NCI-H1048 (cell line): ENCODE results near the gene TMEM147.

ENCODE experiments used
- DNase-seq: peaks from one replicate; lab custom pipeline; 2025; lab: John Stamatoyannopoulos, UW

TMEM147 gene

DNA sequence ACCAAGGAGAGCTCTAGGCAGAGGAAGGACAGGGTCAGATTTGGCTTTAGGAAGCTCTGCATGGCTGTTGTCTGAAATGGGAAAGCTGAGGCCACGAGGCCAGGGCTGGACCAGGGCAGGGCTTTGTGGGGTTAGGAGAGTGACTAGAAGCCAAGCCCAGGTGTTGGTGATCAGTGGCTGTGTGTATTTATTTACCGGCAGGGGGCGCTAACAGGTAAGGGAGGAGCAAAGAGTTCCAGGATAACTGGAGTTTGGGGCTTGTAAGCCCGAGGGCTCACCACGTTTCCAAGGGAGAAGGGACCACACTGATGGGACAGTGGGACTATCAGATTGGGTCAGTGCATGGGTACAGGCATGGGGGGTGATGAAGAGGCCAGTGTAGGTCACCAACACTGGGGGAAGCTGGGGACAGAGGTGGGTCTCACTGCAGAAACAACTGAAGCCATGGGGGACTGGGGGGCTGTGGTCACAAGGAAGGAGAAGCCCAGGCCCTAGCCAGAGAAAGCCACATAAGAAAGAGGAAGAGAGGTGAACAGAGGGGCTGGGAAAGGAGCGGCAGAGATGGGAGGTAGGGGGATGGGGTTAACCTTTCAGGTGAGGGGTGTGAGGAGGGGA lies 3.9 kb downstream of the TMEM147 start:
- peak; percentile 46 for DNase-seq

DNA sequence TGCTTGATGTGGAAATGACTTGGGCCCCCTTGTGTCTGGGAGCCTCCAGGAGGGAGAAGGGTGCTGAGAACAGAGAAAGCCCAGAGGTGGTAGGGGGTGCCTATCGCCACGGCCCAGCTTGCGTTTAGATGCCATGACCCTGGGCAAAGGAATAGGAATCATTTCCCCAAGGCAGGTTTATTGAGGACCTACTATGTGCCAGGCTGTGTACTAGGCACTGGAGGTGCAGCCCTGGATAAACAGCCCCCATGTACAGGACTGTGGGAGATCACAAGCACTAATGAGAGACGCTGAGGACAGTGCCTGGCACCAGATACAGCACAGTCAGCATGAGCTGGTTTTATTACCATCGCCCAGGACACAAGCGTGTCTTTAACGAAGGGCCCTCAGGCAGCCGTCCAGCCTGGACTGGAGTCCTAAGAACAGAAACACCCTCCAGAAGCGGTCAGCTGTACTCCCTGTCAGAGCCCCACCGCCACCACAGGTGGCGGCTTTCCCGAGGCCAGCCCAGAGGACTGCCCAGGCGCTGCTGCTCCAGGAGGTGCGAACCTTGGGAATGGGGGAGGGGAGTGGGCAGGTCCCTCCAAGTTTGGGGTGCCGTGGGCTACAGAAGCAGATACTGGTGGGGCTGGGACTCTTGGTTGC lies 4.6 kb downstream of the TMEM147 start:
- DNase-seq, result no peak

DNA sequence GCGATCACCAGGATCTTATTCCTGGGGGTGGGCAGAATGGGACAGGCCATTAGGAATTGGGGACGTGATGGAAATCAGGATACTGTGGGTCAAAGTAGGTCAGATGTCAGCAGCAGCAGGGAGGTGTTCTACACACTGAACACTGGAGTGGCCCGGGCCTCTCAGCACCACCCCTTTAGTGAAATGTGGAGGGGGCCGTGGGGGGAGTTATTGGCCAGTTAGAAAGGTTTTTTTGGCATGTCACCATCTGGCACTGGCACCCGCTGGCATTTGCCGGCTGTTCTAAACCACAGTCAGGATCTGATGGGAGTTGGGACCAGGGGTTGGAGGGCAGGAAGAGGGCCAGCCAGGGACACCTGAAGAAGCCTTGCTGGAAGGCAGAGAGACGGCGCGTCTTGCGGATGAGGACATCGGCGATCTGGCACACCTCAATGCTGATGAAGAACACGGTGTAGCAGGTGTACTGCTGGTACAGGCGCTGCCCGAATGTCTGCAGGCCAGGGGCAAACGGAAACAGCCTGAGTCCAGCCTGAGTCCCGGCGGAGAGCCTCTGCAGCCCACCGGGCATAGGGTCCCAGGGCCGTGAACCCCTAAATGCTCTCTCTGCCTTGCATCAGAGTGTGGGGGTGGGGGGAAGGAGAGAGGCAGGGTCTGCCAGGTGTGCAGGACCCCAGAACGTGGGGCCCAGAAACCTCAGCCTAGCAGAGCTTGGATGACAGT lies 5.8 kb downstream of the TMEM147 start:
- no peak for DNase-seq

DNA sequence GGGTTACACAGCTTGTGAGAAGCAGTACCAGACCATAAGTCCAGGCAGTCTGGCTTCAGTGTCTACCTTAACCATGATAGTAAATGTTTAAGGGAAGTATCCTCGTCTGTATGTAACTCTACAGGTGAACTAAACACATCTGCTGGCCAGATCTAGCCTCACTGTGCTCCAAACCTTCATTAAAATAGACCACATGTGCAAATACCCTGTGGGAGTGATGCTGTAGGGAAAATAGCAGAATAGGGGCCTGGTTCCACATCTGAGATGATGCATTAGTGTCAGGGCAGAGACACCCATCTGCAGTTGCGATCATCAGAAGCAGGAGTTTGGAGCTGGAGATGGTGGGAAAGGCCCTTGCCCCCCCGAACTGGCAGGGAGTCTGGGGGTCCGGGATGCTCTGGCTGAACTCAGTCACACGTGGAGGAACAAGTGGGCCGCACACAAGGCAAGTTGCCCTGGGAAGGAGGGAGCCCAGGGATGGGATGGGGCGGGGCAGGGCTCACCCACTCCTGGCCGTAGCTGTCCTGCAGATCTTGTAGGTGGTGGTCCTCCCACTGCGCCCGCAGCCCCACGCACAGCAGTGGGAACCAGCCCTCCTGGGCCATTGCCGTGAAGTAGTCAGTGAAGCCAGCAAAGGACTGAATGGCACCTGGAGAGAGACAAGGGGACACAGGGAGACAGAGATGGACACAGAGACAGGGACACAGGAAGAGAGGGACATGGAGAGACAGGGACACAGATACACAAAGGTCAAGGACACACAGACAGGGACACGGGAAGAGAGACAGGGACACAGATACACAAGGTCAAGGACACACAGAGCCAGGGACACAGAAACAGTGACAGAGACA lies 7.3 kb downstream of the TMEM147 start:
- no peak for DNase-seq

GRCh38 chr19:35553385-35554000 lies 8.1 kb downstream of the TMEM147 start:
- no peak for DNase-seq

DNA sequence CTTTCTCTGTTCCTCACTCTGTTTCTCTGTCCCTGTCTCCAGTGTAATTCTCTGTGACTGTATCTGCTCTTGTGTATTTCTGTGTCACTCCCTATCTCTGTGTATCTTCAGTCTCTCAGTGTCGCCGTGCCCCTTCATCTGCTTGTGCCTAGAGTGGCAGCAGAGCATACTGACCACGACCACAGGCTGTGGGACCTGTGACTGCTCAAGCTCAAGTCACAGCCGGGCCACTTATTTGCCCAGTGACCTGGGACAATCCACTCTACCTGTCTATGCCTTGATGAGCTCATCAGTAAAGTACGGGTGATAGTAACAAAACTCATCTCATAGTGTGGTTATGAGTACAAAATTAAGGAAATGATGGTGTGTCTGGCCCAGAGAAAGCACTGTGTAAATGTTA lies 8.7 kb downstream of the TMEM147 start:
- DNase-seq, result no peak

- DNase-seq, result no peak
These were observed 10.0 kb downstream of the TMEM147 start for GRCh38 chr19:35555301-35556005.

DNA sequence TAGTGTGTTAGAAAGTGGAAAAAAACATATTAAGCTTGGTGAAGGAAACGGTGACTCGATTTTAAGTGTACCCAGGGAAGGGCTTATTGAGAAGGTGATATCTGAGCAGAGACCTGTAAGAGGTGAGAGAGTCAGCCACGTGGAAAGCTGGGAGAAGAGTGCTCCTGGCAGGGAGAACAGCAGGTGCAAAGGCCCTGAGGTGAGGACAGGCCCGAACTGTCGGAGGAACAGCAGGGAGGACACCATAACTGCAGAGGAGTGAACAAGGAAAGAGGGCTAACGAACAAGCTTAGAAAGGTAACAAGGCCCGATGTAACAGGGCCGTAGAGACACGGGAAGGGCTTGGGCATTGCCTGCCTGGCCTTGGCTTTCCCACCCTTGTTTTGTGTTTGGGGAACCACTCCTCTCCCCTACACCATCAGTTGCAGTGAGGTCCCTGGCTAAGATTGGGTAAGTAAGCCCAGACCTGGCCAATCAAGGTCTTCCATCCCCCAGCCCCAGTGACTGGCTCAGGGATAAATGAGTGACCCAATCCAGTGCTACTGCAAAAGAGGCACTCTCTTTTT lies 10.7 kb downstream of the TMEM147 start:
- no peak for DNase-seq

DNA sequence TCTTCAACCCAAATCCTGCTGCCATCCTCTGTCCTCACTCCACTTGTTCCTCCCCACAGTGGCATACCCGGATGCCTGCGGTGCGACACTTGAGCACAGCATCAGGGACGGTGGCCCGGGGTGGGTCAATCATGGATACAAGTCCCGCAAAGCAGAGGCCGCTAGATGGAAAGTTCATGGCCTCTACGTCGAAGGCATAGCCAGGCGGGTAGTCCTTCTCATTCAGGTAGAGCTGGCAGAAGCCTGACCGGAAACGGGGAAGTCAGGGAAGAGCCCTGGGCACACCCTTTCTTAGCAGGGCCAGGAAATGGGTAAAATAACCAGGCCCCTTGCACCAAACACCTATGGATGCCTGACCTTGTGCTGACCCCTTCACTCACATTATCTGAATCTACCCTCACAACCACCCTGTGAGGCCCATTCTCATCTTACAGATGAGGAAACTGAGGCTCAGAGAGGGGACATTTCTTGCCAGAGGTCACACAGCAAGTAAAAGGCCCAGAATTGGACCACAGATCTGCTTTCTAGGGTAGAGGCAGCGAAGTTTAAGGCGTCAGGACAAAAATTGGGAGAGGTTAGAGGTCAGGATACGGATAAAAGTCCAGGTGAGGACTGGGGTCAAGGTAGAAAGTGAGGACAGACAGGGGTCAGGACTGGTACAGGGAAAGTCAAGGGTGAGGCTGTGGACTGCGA lies 11.6 kb downstream of the TMEM147 start:
- DNase-seq, result no peak

- DNase-seq, result peak; percentile 46
These were observed 12.3 kb downstream of the TMEM147 start for GRCh38 chr19:35557539-35558399.

DNA sequence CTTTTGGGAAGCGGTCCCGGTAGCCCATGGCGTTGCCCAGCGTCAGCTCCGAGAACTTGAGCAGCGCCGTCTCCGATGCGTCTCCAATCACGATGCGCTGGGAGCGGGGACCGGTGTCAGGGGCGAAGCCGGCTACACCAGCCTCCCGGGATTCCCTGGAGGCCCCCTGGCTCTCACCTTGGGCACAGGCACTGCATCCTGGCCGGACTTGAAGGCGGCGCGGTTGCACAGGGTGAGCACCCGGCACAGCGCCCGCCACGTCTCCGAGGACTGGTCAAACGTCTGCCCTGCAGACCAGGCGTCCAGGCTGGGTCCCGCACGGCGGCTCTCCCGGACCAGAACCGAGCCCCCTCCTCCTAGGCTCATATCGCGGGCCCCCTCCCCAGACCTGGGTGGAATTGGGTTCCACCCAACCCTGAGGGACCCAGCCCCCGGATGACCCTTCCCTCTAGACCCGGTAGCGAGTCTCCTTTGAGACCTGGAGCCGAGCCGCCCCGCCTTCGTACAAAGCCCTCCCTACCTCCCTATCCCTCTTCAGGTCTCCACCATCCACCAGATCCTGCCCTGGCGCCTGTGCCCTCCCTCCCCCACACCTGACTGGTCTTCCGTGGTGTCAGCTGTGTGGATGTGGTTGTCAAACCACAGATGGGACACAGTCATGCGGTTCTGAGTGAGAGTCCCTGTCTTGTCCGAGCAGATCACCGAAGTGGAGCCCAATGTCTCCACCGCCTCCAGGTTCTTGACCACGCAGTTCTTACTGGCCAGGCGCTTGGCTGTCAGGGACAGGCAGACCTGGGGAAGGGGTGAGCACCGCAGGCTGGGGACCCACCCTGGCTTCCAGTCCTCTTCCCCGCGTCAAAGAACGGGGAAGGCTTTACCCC lies 13.2 kb downstream of the TMEM147 start:
- no peak for DNase-seq

DNA sequence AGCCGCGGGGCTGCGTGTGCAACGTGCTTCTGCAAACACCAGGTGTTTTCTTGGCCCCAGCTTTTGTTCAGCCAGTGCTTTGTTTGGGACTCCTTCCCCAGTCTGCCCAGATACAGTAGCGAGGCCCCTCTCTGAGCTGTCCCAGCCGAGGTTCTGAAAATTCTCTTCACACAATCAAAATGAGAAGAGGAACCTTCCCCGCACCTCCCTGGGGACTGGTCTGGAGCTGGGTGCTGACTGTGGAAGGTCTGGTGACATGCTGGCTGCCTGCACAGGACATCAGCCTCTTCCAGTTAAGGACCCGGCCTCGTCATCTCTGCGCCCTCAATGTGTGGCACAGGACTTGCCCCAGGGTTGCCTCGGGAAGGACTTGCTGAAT lies 13.8 kb downstream of the TMEM147 start:
- DNase-seq, result no peak

DNA sequence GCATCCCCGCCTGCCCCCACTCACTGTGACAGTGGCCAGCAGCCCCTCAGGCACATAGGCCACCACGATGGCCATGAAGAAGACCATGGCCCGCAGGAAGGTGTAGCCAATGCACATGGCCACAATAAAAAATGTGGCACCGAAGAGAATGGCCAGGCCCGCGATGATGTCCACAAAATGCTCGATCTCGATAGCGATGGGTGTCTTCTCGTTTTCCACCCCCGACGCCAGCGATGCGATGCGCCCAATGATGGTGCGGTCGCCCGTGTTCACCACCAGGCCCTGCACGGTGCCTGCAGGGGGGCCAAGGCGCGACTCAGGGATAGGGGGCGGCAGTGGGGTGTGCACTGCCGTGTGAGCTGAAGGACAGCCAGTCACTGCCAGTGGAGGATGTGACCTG lies 14.4 kb downstream of the TMEM147 start:
- DNase-seq, result no peak

DNA sequence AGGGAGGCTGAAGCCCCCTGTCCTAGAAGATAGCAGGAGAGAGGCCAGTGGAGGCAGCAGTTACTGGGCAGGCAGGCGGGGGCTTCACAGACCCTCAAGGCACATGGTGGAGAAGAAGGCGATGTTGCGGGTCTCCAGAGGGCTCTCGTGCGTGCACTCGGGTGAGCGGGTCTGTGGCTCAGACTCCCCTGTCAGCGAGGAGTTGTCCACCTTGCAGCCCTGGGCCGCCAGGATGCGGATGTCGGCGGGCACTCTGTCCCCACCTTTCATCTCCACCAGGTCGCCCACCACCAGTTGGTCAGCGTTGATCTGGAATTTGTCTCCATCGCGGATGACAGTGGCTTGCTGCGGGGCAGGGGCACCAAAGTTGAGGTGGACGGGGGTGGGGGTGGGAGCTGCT lies 14.8 kb downstream of the TMEM147 start:
- no peak for DNase-seq

DNA sequence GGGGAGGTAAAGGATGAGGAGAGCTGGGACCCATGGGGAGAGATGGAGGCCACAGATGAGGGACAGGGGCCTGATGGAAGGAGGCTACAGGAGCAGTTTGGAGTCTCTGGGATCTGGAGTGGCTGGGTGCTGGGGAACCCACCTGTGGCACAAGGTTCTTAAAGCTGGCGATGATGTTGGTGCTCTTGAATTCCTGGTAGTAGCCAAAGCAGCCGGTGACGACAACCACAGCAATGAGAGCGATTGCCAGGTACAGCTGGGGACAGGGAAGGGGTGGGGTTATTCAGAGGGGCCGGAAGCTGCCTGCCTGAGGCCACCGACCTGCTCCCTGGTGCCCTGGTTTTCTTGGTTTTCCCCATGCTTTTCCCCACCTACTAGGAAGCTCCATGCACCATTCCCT lies 15.3 kb downstream of the TMEM147 start:
- DNase-seq, result no peak

- DNase-seq, result no peak
These were observed 16.0 kb downstream of the TMEM147 start for GRCh38 chr19:35561436-35561835.

DNA sequence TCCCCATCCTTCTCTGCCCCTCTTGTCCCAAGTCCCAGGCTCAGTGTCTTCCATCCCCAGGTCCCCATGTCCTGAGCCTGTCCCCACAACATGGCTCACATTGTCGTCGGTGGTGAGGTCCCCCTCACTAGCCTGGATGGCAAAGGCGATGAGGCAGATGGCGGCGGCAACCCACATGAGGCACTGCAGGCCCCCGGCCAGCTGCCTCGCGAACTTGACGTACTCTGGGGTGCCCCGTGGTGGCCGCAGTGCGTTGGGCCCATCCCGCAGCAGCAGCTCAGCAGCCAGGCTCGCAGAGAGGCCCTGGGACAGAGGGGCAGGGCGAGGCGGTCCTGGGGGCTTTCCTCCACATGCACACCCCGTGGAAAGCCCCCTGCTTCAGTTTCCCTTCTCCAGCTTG lies 16.9 kb downstream of the TMEM147 start:
- no peak for DNase-seq

DNA sequence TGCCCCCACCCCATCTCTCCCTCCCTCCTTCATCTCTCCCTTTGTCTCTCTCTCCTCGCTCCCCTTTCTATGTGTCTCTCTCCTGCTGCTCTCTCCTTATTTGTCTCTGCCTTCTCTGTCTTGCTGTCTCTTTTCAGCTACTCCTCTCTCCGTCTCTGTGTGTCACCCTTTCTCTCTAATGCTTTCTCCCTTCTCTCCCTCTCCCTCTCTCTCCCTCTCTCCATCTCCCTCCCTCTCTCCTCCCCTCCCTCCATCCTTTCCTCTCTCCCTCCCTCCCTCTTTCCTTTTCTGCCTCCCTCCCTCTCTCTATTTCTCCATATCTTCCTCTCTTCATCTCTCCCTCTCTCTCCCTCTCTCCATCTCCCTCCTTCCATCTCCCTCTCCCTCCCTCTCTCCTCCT lies 17.4 kb downstream of the TMEM147 start:
- no peak for DNase-seq
